Stomach (tissue), 4 donors: ENCODE measurements around the gene IFNL3.
"Not testable (repeated sequence)": the region's sequence is repeated elsewhere in the genome, so short reads cannot be mapped to it uniquely, and the experiment has no call there.

Source experiments
- EP300 ChIP-seq: sonication (generic); formaldehyde crosslinking; IDR thresholded peaks from one replicate; pipeline ENCODE4 v1.6.1; 2017; ENCODE audit warnings: antibody characterized with exemption
- POLR2A ChIP-seq, 4 donors: fragments of 450-650 bp; IDR thresholded peaks; one replicate each; pipeline ENCODE4 v1.6.1; 2016; ENCODE audit warnings: antibody characterized with exemption in 4 of 4, control low read depth in 2 of 4, mild to moderate bottlenecking in 1 of 4, moderate library complexity in 1 of 4
- TF ChIP-seq, protein P1 (sequence below), 7 experiments: fragments of 450-650 bp in 4 of 7; fragments of 200-600 bp in 3 of 7; sonication (generic) in 3 of 7; IDR thresholded peaks; one replicate each; pipeline ENCODE4 v1.5.1; 2016 to 2019; ENCODE audit warnings: antibody characterized with exemption in 7 of 7, control low read depth in 2 of 7, mild to moderate bottlenecking in 1 of 7

- TF ChIP-seq POLR2A (IDR thresholded peaks at IDR 0.05); EP300: not testable (repeated sequence)
- TF ChIP-seq, protein P1, sequence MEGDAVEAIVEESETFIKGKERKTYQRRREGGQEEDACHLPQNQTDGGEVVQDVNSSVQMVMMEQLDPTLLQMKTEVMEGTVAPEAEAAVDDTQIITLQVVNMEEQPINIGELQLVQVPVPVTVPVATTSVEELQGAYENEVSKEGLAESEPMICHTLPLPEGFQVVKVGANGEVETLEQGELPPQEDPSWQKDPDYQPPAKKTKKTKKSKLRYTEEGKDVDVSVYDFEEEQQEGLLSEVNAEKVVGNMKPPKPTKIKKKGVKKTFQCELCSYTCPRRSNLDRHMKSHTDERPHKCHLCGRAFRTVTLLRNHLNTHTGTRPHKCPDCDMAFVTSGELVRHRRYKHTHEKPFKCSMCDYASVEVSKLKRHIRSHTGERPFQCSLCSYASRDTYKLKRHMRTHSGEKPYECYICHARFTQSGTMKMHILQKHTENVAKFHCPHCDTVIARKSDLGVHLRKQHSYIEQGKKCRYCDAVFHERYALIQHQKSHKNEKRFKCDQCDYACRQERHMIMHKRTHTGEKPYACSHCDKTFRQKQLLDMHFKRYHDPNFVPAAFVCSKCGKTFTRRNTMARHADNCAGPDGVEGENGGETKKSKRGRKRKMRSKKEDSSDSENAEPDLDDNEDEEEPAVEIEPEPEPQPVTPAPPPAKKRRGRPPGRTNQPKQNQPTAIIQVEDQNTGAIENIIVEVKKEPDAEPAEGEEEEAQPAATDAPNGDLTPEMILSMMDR (IDR thresholded peaks at IDR 0.05): not testable (repeated sequence)
These were observed 29.1 kb upstream of the IFNL3 start for GRCh38 chr19:39273859-39274258.
